Liver (tissue), 3 donors: ENCODE data around the gene NSF.

Experiments
- CTCF ChIP-seq: fragments of 150-350 bp; IDR thresholded peaks from 2 replicates; pipeline ENCODE4 v1.5.1; 2017; ENCODE audit warnings: improper control_type of control experiment, low read depth, low read length; ENCODE audit not compliant: missing input control
- EGR1 ChIP-seq, 2 donors: IDR thresholded peaks; 2 replicates each; pipeline ENCODE4 v1.6.1; 2016 to 2018; ENCODE audit warnings: antibody characterized with exemption in 2 of 2, low read depth in 2 of 2
- JUND ChIP-seq, 2 donors: IDR thresholded peaks; 2 replicates each; pipeline ENCODE4 v1.6.1; 2016; ENCODE audit warnings: antibody characterized with exemption in 2 of 2
- MAX ChIP-seq: IDR thresholded peaks from 2 replicates; pipeline ENCODE4 v1.6.1; 2016; ENCODE audit warnings: antibody characterized with exemption
- RAD21 ChIP-seq, 2 donors: IDR thresholded peaks; 2 replicates each; pipeline ENCODE4 v1.6.1; 2016; ENCODE audit warnings: antibody characterized with exemption in 2 of 2, mild to moderate bottlenecking in 2 of 2
- RXRA ChIP-seq, 2 donors: IDR thresholded peaks; 2 replicates each; pipeline ENCODE4 v1.6.1; 2017 to 2018; ENCODE audit warnings: antibody characterized with exemption in 2 of 2, mild to moderate bottlenecking in 1 of 2
- SP1 ChIP-seq: IDR thresholded peaks from 2 replicates; pipeline ENCODE4 v1.6.1; 2018; ENCODE audit warnings: antibody characterized with exemption, mild to moderate bottlenecking
- YY1 ChIP-seq: IDR thresholded peaks from 2 replicates; pipeline ENCODE4 v1.6.1; 2016; ENCODE audit warnings: antibody characterized with exemption, mild to moderate bottlenecking
- donor health status: healthy.
- donor health status: healthy.

GRCh38 chr17:46758614-46759013 lies 168.1 kb downstream of the NSF start:
- TF ChIP-seq EGR1 (IDR thresholded peaks at IDR 0.05; ENCODE audit: low read depth in 2 of 2) (no peak), CTCF (no peak), JUND (IDR thresholded peaks at IDR 0.05) (peak; percentile 86 to 88), MAX (no peak), RXRA (IDR thresholded peaks at IDR 0.05) (peak in 1 of 2 donors; percentile 35), RAD21 (IDR thresholded peaks at IDR 0.05) (no peak), YY1 (peak; percentile 55), SP1 (no peak)
